Endometrium (tissue), 2 donors: ENCODE results near the gene FSTL4.

Source experiments
- FAIRE-seq: peaks from 2 replicates; lab custom pipeline; 2012; peaks lifted over from hg19 to GRCh38; lab: Jason Lieb, UNC
- donor health status: control.
- donor health status: control.

FSTL4 gene

DNA sequence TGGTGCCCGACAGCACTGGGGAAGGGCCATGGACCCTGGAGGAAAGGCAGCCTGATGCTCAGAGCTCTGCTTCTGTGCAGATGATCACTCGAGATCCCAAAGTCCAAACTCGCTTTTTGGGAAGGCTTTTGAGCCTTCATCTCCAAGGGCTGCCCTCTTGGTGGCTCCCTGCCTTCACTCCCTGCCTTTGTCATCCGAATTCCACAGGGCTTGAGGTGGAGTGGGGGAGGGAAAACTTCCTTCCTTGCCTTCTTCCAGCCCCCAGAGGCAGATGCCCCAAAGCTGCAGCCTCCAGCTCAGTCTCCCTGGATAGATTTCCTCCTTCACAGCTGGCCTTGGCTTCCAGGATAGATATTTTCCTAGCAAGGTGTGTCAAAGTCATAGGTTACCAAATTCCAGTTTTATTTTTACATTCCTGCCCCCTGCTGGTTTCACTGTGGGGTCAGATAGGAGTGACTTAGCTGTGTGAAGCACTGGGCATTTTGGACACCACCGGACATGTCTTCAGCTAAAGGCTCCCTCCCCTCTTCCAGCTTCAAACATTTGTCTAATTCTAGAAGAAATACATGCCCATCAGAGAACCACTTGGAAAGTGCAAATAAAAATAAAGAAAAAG is 292.3 kb downstream of the FSTL4 start:
- FAIRE-seq = no peak

DNA sequence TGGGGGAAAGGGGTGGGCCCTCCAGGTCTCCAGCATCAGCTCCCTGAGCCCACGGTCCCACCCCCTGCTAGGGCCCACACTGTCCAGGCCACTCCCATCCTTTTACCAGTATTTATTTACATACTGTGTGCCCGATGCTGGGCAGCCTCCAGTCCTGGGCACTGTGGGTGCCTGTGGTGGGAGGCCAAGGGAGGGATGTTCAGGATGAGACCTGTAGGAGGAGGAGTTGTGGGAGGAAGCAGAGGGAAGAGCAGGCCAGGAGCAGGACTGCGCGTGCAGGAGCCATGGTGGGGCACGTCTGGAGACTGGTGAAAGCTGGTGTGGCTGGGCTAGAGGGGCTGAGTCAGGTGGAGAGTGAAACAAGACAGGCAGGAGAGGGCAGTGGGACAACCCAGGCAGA is 293.1 kb downstream of the FSTL4 start:
- FAIRE-seq = no peak

DNA sequence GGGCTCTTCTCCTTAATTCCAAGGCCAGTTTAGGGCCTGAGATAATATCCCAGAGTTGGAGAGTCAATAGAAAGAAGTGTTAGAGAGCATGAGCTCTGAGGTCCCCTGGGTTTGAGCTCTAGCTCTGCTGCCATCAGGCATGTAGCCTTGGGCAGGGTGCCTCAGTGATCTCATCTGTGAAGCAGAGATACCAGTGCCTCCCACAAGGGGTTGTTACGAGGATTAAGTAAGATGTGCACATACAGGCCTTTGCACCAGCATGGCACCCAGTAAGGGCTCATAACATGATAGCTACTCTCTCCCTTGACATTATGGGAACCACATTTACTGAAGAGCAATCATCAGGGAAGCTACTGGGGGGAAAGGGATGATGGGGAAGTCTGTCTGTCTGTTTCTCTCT is 294.8 kb downstream of the FSTL4 start:
- no peak for FAIRE-seq

DNA sequence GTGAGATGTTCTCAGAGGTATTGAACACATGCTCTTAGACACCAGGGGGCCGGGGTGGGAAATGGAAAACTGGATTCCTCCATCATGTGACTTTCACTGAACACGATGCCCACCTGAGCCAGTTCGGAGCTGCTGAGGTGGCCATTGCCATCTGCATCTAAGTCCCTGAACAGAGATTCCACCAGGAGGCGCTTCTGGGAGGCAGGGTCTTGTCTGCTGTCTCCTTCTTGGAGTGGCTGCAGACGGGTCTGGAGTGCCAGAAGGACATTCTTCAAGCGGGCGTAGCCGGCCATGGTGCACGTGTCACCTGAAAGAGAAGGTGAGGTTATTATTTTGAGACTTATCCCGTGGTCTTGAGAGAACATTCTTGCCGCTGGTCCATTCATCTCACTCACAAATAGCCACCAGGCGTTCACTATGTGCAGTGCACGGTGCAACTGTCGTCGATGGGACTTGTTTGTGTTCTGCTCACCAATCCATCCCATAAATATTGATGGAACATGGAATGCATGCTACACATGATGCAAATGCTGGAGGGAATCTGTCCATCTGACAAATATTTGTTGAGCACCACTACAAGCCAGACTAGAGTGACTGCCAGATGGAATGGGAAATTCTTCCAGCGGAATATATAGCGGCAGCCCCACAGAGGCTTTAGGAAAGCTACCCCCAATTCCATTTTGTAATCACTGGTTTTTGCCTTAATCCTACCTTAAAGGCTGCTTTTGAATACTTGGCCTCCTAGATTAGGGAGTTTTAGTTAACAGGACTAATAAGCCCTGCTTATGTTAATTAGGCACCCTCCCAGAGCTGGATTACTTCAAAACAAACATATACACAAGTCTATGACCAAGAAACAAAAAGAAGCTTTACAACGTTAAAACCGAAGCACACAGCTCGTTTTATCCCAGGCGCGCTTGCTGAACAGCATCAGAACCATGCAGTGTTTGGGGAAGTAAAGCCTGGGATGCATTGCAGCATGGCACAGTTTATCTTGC is 295.7 kb downstream of the FSTL4 start:
- no peak for FAIRE-seq

DNA sequence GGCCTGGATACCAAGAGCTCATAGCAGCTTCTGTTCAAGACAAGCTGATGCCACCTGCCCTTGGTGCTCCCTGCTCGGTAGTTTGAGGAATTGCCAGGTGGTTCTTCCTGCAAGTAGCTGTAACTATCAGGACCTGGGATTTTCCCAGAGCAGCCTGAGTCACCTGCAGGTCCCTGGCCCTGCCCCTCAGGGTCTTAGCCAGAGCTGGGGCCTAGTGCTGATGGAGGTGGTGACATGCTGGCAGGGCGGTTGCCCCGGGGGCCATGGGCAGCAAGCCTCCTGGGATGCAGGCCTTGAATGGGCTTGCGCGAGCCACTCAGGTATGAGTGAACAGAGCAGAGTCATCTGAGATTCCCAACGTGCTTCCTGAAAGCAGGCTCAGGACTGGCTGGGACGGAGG is 298.3 kb downstream of the FSTL4 start:
- no peak for FAIRE-seq

DNA sequence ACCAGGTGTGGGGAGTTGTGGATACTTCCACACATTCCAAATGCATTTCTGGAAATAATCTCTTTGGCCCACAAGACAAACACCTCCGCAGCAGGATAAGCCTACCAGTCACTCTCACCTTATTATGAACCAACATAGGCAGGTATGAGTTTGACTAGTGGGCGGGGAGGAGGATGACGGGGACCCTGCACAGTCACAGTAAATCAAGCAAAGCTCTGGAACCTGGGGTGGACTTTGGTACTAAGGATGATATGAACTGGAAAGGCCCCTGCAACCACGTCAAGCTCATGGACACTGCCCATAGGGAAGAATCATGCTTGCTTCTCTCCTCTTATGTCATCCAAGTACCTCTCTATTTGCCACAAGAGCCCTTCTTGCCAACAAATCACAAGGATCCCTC is 301.2 kb downstream of the FSTL4 start:
- no peak for FAIRE-seq

DNA sequence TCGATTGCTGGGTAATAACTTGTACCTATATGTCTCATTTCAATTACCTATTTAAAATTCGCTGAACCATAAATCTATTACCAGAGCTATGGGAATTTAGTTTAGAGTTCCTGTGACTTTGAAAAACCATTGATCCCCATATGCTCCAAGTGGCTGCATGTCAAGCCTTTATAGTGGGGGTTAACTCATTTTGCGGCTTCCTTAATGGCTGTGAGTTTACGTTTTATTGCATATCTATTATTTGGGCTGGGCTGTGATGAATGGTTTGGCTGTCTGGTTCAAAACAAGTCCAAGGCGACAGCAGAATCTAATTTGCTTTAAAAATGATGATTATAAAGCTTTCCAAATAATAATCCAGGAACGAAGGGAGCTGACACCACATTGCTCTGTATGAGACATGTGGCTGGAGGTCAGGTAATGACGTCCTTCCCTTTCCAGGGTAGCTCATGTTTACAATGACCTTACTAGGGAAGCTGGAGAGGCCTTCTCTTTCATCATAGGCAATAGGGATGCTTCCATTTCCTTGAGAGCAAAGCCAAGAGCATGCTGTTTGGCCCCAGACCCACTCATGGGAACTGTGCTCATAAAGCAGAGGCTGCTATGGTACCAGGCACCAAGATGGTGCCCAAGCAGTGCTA is 302.2 kb downstream of the FSTL4 start:
- no peak for FAIRE-seq

DNA sequence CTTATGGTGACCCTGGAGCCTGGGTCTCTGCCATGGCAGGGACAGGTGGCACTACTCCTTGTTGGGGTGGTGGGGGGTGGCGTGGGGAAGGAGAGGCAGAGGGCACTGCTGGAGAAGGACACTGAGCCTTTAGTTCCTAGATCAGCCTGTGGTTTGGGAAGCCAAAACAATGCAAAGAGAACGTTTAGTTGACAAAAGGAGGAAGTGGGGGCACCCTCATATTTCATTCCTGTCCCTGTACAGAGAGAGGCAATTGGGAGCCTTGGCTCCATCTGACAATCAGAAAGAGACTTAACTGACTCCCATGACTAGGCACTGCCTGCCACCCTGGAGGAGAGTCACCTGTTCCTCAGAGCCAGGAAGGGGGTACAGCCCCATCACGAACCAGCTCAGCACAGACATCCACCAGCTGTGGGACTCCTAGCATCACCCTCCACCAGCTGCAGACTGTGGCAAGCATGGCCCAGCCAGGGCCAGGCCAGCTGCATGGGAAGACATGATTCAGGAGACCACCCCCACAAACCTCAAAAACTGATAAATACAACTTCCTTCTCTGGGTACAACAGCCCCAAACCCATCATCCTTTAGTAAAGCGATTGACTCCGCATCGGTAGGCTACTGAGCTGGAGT is 303.1 kb downstream of the FSTL4 start:
- no peak for FAIRE-seq

DNA sequence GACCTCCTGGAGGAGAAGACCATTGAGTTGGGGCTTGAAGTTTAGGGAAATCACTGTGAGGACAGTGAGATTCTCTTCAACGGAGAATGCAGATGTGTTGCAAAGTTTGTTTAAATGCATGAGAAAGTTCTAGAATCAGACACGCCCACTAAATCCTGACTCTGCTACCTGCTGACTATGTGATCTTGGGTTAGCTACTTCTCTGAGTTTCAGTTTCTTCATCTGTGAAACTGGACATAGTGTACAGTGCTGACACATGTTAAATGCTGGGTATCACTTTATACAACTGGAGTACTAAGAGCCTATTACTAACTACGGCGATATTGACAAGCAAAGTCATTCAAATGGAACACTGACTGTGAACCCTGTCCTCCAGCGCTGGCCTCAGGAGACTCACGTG is 305.1 kb downstream of the FSTL4 start:
- FAIRE-seq = no peak

DNA sequence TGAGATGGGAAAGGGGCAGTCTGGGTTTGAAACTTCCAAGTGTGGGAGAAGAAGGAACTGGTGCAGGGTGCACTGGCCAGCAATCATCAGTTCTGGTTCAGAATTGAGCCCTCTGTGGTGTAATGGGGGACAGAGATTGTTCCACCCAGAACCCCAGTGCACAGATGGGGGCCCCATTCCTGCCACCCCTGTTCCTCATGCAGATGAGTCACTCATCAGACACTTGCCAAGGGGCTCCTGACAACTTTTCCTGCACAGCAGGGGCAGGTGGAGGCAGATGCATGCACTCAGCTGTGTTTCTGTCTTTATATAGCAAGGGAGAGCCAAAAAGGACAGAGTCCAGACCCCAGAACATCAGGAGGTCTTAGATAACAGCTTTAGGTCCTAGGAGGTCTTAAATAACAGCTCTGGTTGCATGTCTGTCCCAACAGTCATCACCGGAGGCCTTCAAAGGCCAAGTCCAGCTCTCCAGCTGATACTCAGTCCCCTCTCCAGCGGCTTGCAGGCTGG is 307.6 kb downstream of the FSTL4 start:
- FAIRE-seq = no peak

DNA sequence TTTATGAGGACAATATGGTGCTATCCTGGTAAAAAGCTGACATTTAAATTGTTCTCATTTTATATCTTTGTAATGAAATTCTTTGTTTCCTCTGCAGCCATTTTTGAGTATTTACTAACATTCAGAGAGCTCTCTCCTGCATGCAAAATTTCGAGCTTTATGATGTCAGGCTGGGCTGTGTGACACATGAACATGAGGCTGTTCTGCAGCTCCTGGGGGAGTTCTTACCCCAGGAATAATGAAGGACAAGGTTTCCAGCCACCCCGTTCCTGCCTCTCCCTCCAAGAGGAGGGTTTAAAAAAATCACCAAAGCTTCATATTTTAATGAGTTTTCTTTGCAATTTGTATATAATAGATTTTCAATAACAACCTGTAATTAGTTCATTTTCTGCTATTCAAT is 308.2 kb downstream of the FSTL4 start:
- FAIRE-seq = no peak

DNA sequence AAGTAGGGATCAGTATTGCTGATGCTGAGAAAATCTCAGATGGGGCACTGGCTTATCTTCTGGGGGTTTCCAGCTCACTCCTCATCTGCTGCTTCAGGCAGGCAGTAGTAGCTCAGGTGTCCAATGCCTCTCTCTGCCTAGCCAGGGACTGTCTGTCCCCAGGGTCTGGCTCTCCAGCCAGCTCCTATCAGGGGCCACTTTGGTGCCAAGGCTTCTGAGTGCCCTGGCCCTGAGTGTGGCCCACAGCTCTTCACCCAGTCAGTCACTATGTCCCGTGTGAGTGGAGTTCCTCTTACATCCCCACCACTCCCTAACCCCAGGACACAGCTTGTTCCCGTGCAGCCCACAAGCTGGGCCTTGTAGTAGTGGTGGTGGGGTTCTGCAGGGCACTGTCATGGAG is 309.0 kb downstream of the FSTL4 start:
- no peak for FAIRE-seq

DNA sequence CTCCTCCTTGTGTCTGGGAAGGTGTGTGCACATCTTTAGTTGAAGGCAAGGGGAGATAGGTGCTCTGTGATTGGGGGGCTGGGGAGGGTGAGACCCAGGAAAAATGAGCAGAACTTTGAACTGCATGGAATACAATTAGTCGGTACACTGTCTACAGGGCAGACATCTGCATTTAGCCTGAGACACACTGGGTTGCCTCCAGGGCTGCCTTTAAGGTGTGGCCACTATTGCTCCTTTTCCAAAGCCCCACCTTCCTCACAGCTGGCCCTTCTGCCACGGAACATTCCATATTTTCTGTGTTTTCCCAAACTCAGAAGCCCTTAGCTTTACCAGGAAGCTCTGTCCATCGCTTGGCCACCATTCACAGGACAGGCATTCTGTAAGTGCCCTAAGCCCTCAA is 312.6 kb downstream of the FSTL4 start:
- FAIRE-seq = no peak

DNA sequence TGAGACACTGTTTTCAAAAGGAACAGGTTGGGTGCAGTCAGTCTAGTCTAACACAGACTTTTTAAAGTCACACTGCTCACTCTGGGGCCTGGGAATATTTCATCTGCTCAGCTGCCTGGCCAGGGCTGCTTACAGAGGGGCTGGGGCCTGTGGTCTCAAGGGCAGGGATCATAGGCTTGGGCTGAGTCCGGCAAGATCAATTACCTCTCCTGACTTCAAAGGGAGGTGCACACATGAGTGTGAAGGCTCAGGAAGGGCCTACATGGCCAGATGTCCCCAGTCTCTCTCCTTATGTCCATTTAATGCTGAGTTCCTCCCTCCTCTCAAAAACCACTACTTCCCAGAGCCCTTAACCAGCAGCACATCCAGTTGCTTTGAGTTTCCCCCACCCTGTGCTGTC is 313.3 kb downstream of the FSTL4 start:
- no peak for FAIRE-seq

DNA sequence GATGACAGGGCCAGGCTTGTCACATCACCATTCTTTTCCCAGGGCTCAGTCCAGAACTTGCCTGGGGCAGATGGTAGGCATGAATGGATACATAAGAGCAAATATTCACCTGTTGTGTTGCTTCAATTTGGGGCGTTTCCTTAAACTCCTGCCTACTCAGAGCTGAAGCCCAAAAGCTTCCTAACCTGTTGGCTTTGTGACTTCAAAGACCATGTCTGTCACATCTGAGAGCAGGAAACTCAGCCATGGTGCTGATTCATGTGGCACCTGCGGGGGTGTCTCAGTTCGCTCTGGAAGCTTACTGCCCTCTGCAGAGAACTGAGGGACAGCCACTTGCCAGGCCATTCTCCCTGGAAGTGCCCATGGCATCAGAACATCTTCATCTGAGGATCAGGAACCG is 313.9 kb downstream of the FSTL4 start:
- FAIRE-seq = no peak

DNA sequence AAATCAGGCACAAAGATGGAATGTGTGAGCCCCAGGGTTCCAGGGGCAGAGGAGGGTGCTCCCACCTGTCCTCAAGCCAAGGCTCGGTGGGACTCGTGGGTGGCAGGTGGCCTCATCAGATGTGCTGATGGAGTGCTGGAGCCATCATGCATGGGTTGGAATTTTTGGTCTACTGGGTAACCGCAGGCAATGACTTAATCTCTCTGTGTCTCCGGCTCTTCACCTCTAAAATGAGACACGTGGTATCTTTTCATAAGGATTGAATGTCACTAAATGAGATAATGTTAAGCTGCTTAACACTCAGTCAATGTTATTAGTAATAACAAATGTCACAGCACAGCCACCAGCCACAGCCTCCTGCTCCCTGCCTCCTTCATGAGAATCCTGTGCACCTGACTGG is 315.0 kb downstream of the FSTL4 start:
- FAIRE-seq = no peak

DNA sequence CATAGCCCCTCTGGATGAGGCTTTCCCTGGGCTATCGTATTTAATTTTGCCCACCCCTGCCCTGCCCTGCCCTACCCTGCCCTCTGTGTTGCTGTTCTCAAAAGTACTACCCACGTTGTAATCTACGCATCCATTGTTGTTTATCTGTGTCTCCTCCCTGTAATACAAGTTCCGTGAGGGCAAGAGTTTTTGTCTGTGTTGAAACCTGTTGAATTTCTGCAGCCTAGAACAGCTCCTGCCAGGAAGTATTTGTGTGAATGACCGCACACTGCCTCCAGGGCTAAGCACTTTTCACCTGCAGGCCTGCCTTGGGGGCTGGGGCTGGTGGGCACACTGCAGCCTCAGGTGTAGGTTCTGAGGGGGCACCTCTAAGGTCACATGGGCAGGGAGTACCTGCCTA is 315.7 kb downstream of the FSTL4 start:
- no peak for FAIRE-seq

DNA sequence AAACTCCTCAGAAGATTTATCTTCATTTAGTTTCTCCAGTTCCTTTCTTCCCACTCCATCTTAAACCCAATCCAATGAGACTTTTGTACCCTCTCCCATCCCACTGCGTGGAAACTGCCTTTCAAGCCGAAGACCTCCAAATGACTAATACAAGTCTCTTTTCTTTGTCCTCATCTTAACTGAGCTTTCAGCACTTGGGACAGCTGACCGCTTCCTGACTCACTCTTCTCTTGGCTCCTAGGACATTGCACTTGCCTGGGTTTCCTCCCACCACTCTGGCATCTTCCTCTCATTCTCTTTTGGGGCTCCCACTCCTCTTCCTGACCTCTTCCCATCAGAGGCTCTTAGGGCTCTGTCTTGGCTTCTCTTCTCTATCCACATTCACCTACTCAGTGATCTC is 316.8 kb downstream of the FSTL4 start:
- no peak for FAIRE-seq

DNA sequence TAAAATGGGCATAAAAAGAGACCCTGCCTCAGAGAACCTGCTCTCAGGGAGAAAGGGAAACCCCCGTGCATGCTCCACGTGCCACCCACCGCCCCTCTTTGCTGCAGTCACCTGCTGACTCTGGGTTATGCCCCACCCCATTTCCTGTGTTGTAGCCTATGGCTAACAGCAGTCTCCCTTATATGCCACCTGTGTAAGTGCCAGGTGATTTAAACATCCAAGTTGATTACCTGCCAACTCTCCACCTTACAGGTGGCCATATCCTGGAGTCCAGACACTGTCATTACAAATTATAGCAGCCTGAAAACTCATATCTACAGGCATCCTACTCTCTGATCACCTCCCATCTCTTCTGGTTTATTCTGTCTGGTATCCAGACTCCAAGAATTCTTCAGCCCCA is 318.0 kb downstream of the FSTL4 start:
- no peak for FAIRE-seq

DNA sequence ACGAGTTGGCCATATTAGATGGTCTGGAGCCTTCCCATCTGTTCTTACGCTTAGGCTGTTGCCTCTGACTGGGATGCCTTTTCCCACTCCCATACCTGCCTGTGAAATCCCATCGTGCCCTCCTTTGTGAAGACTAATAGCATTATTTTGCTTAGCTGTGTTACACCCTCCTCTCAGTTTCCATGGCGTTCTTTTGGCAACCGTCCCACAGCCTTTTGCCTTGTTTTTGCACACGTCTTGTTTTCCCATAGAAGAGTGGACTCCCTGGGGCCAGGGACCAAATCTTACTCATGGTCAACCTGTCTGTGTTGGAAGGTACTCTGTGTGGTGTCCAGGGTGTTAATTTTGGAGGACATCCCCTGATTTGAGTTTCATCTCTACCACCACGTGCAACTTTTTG is 318.4 kb downstream of the FSTL4 start:
- FAIRE-seq = no peak

DNA sequence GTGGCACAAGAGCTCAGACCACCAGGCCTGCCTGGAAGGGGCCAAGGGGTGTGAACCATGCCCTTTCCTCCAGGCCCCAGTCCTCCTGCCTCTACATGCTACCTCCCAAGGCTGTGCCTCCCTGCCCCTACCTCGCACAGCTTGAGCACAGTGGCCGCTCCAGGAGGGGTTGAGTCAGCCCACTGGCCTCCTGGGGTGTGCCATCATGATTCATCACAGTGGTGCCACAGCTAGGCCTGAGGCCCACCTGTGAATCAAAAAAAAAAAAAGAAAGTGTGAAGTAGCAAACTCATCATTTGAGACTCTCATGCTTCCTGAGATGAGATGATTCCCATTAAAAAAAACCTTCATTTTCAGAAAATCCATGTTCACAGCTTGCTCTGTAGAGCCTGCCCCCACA is 320.0 kb downstream of the FSTL4 start:
- FAIRE-seq = no peak

DNA sequence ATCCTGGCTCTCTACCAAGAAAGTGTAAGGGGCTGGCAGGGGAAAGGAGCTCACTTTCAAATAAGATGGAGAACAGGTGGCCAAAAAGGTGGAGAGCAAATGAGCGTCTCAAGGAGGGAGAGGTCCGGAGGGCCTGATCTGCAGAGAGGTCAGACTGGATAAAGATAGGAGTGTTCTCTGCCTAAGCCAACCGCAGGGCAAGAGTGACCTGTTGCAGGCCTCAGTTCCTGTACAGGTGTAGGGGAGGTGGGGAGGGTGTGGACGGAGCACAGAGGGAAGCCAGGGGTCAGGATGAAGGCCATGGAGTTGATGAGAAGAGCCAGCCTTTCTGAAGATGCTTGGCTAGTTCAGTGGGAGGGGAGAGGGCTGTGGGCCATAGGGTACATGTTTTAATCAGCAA is 320.8 kb downstream of the FSTL4 start:
- no peak for FAIRE-seq
